ENCODE results near the gene ST7.

DNA sequence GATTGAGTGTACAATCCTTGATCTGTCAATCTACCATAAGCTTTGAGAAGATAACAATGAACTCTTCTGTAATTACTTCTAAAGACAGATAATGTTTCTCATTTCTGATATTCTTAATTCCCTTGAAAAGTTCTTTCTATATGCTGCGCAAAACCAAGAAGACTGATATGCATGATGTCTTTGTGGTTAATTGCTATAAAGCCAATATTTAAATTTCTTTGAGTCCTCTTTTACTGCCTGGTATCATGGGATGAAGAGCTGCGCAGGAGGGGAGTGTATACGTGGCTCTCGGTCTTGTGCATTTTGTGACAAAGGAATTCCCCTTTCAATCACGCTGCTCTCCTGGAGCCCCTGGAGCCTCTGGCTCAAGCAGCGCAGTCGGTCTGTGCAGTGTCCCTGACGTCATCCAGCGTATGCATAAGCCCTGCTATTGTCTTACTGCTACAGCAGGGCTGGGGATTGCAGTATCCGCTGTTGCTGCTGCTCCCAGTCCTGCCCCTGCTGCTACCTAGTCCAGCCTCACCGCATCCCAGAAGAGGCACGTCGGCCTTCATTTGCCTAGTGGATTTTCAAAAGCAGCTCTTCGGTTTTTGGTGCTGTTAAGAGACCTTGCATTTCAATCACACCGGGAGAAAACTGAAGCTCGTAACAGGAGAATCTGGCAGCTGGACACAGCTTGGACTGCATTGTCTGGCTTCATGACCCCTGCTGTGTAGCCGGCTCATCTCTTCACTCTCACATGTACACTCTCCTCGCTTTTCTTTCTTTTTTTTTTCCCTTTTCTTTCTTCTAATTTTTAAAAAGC, 66.7 kb downstream of the ST7 start:
- TF ChIP-seq, protein P1, sequence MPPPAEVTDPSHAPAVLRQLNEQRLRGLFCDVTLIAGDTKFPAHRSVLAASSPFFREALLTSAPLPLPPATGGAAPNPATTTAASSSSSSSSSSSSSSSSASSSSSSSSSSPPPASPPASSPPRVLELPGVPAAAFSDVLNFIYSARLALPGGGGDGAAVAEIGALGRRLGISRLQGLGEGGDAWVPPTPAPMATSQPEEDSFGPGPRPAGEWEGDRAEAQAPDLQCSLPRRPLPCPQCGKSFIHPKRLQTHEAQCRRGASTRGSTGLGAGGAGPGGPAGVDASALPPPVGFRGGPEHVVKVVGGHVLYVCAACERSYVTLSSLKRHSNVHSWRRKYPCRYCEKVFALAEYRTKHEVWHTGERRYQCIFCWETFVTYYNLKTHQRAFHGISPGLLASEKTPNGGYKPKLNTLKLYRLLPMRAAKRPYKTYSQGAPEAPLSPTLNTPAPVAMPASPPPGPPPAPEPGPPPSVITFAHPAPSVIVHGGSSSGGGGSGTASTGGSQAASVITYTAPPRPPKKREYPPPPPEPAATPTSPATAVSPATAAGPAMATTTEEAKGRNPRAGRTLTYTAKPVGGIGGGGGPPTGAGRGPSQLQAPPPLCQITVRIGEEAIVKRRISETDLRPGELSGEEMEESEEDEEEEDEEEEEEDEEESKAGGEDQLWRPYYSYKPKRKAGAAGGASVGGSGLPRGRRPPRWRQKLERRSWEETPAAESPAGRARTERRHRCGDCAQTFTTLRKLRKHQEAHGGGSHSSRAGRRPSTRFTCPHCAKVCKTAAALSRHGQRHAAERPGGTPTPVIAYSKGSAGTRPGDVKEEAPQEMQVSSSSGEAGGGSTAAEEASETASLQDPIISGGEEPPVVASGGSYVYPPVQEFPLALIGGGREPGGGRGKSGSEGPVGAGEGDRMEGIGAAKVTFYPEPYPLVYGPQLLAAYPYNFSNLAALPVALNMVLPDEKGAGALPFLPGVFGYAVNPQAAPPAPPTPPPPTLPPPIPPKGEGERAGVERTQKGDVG (CRISPR knock-in tag; IDR thresholded peaks at IDR 0.05; ENCODE audit: borderline replicate concordance), result no peak
- TF ChIP-seq ZFP41 (CRISPR knock-in tag; IDR thresholded peaks at IDR 0.05; ENCODE audit: borderline replicate concordance) (no peak), SETDB1 (CRISPR knock-in tag; IDR thresholded peaks at IDR 0.05; ENCODE audit: borderline replicate concordance) (no peak), HNRNPH1 (optimal IDR thresholded peaks at IDR 0.05; ENCODE audit: low read depth, low read length) (no peak), BHLHE40 (IDR thresholded peaks at IDR 0.05; ENCODE audit: low read length) (no peak)
- TF ChIP-seq, protein P2, sequence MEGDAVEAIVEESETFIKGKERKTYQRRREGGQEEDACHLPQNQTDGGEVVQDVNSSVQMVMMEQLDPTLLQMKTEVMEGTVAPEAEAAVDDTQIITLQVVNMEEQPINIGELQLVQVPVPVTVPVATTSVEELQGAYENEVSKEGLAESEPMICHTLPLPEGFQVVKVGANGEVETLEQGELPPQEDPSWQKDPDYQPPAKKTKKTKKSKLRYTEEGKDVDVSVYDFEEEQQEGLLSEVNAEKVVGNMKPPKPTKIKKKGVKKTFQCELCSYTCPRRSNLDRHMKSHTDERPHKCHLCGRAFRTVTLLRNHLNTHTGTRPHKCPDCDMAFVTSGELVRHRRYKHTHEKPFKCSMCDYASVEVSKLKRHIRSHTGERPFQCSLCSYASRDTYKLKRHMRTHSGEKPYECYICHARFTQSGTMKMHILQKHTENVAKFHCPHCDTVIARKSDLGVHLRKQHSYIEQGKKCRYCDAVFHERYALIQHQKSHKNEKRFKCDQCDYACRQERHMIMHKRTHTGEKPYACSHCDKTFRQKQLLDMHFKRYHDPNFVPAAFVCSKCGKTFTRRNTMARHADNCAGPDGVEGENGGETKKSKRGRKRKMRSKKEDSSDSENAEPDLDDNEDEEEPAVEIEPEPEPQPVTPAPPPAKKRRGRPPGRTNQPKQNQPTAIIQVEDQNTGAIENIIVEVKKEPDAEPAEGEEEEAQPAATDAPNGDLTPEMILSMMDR (CRISPR knock-in tag; IDR thresholded peaks at IDR 0.05), result no peak
- TF ChIP-seq, protein P3, sequence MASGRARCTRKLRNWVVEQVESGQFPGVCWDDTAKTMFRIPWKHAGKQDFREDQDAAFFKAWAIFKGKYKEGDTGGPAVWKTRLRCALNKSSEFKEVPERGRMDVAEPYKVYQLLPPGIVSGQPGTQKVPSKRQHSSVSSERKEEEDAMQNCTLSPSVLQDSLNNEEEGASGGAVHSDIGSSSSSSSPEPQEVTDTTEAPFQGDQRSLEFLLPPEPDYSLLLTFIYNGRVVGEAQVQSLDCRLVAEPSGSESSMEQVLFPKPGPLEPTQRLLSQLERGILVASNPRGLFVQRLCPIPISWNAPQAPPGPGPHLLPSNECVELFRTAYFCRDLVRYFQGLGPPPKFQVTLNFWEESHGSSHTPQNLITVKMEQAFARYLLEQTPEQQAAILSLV (CRISPR knock-in tag; IDR thresholded peaks at IDR 0.05; ENCODE audit: borderline replicate concordance), result no peak
- TF ChIP-seq, protein P4, sequence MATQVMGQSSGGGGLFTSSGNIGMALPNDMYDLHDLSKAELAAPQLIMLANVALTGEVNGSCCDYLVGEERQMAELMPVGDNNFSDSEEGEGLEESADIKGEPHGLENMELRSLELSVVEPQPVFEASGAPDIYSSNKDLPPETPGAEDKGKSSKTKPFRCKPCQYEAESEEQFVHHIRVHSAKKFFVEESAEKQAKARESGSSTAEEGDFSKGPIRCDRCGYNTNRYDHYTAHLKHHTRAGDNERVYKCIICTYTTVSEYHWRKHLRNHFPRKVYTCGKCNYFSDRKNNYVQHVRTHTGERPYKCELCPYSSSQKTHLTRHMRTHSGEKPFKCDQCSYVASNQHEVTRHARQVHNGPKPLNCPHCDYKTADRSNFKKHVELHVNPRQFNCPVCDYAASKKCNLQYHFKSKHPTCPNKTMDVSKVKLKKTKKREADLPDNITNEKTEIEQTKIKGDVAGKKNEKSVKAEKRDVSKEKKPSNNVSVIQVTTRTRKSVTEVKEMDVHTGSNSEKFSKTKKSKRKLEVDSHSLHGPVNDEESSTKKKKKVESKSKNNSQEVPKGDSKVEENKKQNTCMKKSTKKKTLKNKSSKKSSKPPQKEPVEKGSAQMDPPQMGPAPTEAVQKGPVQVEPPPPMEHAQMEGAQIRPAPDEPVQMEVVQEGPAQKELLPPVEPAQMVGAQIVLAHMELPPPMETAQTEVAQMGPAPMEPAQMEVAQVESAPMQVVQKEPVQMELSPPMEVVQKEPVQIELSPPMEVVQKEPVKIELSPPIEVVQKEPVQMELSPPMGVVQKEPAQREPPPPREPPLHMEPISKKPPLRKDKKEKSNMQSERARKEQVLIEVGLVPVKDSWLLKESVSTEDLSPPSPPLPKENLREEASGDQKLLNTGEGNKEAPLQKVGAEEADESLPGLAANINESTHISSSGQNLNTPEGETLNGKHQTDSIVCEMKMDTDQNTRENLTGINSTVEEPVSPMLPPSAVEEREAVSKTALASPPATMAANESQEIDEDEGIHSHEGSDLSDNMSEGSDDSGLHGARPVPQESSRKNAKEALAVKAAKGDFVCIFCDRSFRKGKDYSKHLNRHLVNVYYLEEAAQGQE (IDR thresholded peaks at IDR 0.05; ENCODE audit: borderline replicate concordance in 1 of 2, low read depth in 1 of 2, low read length in 2 of 2), result no peak
